H9 (cell line): Measurements from ENCODE around the gene ZBTB49. TPM values are rescaled to one million over a fixed set of nuclear protein-coding genes. Genes with fewer than 3 reads are reported as not detected.

Experiments
- DNase-seq: peaks from one replicate; pipeline ENCODE4 v3.0.0-alpha.2; 2017
- H2AFZ ChIP-seq: one replicate; pipeline ENCODE4 v1.6.1; 2013; ENCODE audit warnings: mild to moderate bottlenecking, low read length, control low read depth, moderate library complexity
- H2AK5ac ChIP-seq: 2 replicates; pipeline ENCODE4 v1.6.1; 2013; ENCODE audit warnings: low read length, control low read depth, mixed read lengths; ENCODE audit not compliant: insufficient read length
- H2BK120ac ChIP-seq: one replicate; pipeline ENCODE4 v1.6.1; 2013; ENCODE audit warnings: low read depth, mild to moderate bottlenecking, low read length, control low read depth, inconsistent platforms; ENCODE audit not compliant: poor library complexity, severe bottlenecking
- H2BK12ac ChIP-seq: 2 replicates; pipeline ENCODE4 v1.6.1; 2013; ENCODE audit warnings: low read length, control low read depth, mixed read lengths, low read depth; ENCODE audit not compliant: insufficient read length
- H2BK15ac ChIP-seq: 2 replicates; pipeline ENCODE4 v1.6.1; 2013; ENCODE audit warnings: low read depth, low read length, control low read depth
- H2BK20ac ChIP-seq: one replicate; pipeline ENCODE4 v1.6.1; 2013; ENCODE audit warnings: low read depth, mild to moderate bottlenecking, low read length, control low read depth, inconsistent platforms; ENCODE audit not compliant: poor library complexity, severe bottlenecking
- H2BK5ac ChIP-seq: 2 replicates; pipeline ENCODE4 v1.6.1; 2013; ENCODE audit warnings: low read length, control low read depth, mixed read lengths; ENCODE audit not compliant: insufficient read length
- H3K14ac ChIP-seq: 2 replicates; pipeline ENCODE4 v1.6.1; 2013; ENCODE audit warnings: low read length, control low read depth; ENCODE audit not compliant: insufficient read depth
- H3K18ac ChIP-seq: 2 replicates; pipeline ENCODE4 v1.6.1; 2013; ENCODE audit warnings: low read depth, mild to moderate bottlenecking, mixed read lengths, low read length, control low read depth; ENCODE audit not compliant: insufficient read length
- H3K23ac ChIP-seq: 2 replicates; pipeline ENCODE4 v1.6.1; 2013; ENCODE audit warnings: low read length, control low read depth, mixed read lengths, low read depth; ENCODE audit not compliant: insufficient read length
- H3K23me2 ChIP-seq: 2 replicates; pipeline ENCODE4 v1.6.1; 2013; ENCODE audit warnings: low read depth, mild to moderate bottlenecking, mixed read lengths, low read length, control low read depth; ENCODE audit not compliant: insufficient read length, poor library complexity, severe bottlenecking
- H3K27ac ChIP-seq: 2 replicates; pipeline ENCODE4 v1.5.1; 2013; ENCODE audit warnings: low read length, control low read depth, mixed read lengths, low read depth; ENCODE audit not compliant: insufficient read length
- H3K27me3 ChIP-seq: 2 replicates; pipeline ENCODE4 v1.6.1; 2013; ENCODE audit warnings: low read length, control low read depth, inconsistent platforms; ENCODE audit not compliant: insufficient read depth
- H3K4ac ChIP-seq: 2 replicates; pipeline ENCODE4 v1.6.1; 2013; ENCODE audit warnings: low read depth, mild to moderate bottlenecking, control low read depth, inconsistent platforms, low read length, moderate library complexity
- H3K4me1 ChIP-seq: 2 replicates; pipeline ENCODE4 v1.6.1; 2013; ENCODE audit warnings: low read length, control low read depth, inconsistent platforms; ENCODE audit not compliant: insufficient read depth
- H3K4me2 ChIP-seq: 2 replicates; pipeline ENCODE4 v1.6.1; 2013; ENCODE audit warnings: low read length, control low read depth, mixed read lengths; ENCODE audit not compliant: insufficient read length, insufficient read depth
- H3K56ac ChIP-seq: 2 replicates; pipeline ENCODE4 v1.6.1; 2013; ENCODE audit warnings: low read depth, mild to moderate bottlenecking, mixed read lengths, low read length, control low read depth; ENCODE audit not compliant: insufficient read length
- H3K79me1 ChIP-seq: 2 replicates; pipeline ENCODE4 v1.6.1; 2013; ENCODE audit warnings: low read depth, mild to moderate bottlenecking, moderate library complexity, low read length, control low read depth, inconsistent platforms; ENCODE audit not compliant: insufficient read depth, poor library complexity, severe bottlenecking
- H3K79me2 ChIP-seq: 2 replicates; pipeline ENCODE4 v1.6.1; 2013; ENCODE audit warnings: low read length, control low read depth, inconsistent platforms; ENCODE audit not compliant: insufficient read depth
- H3K9ac ChIP-seq: 2 replicates; pipeline ENCODE4 v1.6.1; 2013; ENCODE audit warnings: low read length, control low read depth, mixed read lengths; ENCODE audit not compliant: insufficient read length; ENCODE audit errors: extremely low read depth
- H3K9me3 ChIP-seq: one replicate; pipeline ENCODE4 v1.6.1; 2013; ENCODE audit warnings: low read depth, low read length, inconsistent platforms; ENCODE audit not compliant: control insufficient read depth
- H3T11ph ChIP-seq: one replicate; pipeline ENCODE4 v1.6.1; 2013; ENCODE audit warnings: mild to moderate bottlenecking, low read length, control low read depth, inconsistent platforms
- H4K20me1 ChIP-seq: one replicate; pipeline ENCODE4 v1.6.1; 2013; ENCODE audit not compliant: control insufficient read depth, insufficient read length, insufficient read depth
- H4K5ac ChIP-seq: 2 replicates; pipeline ENCODE4 v1.6.1; 2013; ENCODE audit warnings: low read depth, mild to moderate bottlenecking, mixed read lengths, low read length, control low read depth; ENCODE audit not compliant: insufficient read length
- H4K8ac ChIP-seq: replicated peaks from 2 replicates; pipeline ENCODE4 v1.6.1; 2013; ENCODE audit warnings: low read length, control low read depth, mixed read lengths, low read depth; ENCODE audit not compliant: insufficient read length
- H4K91ac ChIP-seq: 2 replicates; pipeline ENCODE4 v1.6.1; 2013; ENCODE audit warnings: low read depth, mild to moderate bottlenecking, moderate library complexity, mixed read lengths, low read length, control low read depth; ENCODE audit not compliant: insufficient read length
- H3K27ac Mint-ChIP-seq, 3 experiments: 2 replicates in 2 of 3; 3 replicates in 1 of 3; pipeline ENCODE4 v1.8.0; 2020 to 2021; ENCODE audit warnings: mixed read lengths in 3 of 3, mild to moderate bottlenecking in 1 of 3, moderate library complexity in 1 of 3
- H3K27me3 Mint-ChIP-seq: 2 replicates; pipeline ENCODE4 v1.8.0; 2021; ENCODE audit warnings: low read depth, mild to moderate bottlenecking, moderate library complexity, mixed read lengths
- H3K36me3 Mint-ChIP-seq, 3 experiments: 2 replicates in 2 of 3; 3 replicates in 1 of 3; pipeline ENCODE4 v1.8.0; 2020 to 2021; ENCODE audit warnings: low read depth in 3 of 3, mixed read lengths in 3 of 3; ENCODE audit not compliant: insufficient read depth in 1 of 3
- H3K4me1 Mint-ChIP-seq, 2 experiments: 2 replicates each; pipeline ENCODE4 v1.8.0; 2020; ENCODE audit warnings: mixed read lengths in 2 of 2
- H3K4me3 Mint-ChIP-seq, 2 experiments: 2 replicates in 1 of 2; 3 replicates in 1 of 2; pipeline ENCODE4 v1.8.0; 2020 to 2021; ENCODE audit warnings: mild to moderate bottlenecking in 2 of 2, mixed read lengths in 2 of 2, moderate library complexity in 1 of 2
- H3K9me3 Mint-ChIP-seq, 2 experiments: 2 replicates in 1 of 2; 3 replicates in 1 of 2; pipeline ENCODE4 v1.8.0; 2020; ENCODE audit warnings: mild to moderate bottlenecking in 2 of 2, mixed read lengths in 2 of 2, moderate library complexity in 1 of 2
- CTCF ChIP-seq: fragments of 200-600 bp; sonication (generic); conservative IDR thresholded peaks from 3 replicates; pipeline ENCODE4 v1.8.0; 2021; ENCODE audit warnings: antibody characterized with exemption, mild to moderate bottlenecking
- WGBS: extraction: QIAGEN DNeasy Blood & Tissue Kit; methylation state at CpG from one replicate; pipeline ENCODE4 v1.1.7; 2013; ENCODE audit warnings: missing lambda C conversion rate, low lambda C conversion rate, mixed read lengths; ENCODE audit not compliant: insufficient read length; ENCODE audit errors: extremely low coverage; 5-methylcytosine and 5-hydroxymethylcytosine counted together
- total RNA-seq: library from RNA; stranded (reverse); gene quantifications from 2 replicates; pipeline ENCODE4 v1.2.1, GENCODE V29; 2021

ZBTB49 gene
- total RNA-seq, 1 experiment from 2014 or later: 8.7 TPM

DNA sequence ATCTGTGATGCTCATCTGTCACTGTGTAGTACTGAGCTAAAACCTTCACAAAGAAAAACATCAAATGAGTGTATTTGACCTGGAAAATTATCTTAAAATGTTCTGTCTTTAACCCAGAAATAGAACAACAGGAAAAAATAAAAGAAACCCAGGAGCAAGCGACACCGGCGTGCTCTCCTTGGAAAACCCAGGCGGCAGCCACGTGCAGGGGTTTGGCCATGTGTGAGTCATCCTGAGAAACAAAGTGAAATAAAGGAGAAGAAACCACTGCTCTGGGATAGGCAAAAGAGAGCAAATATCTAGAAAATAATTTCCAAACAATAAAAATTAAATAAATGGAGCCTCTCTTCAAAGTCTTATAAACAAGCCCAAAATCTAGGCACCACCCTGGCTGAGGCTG lies 22.1 kb upstream of the ZBTB49 start:
- Mint-ChIP-seq H3K4me3 (no peak overlapping the region), H3K36me3 (peaks cover 17 to 65% (median 38%) of the 10 kb centered on the region in 3 experiments; a peak in 6 of 7 replicates), H3K27me3 (peaks cover 2% of the 10 kb centered on the region; the same call in 1 of the 2 replicates), H3K27ac (no peak overlapping the region), H3K9me3 (peaks cover 0 to 2% of the 10 kb centered on the region in 2 experiments; a peak in 1 of 5 replicates), H3K4me1 (no peaks in the 10 kb centered on the region)
- H3K4ac ChIP-seq: no peak overlapping the region
- no peak overlapping the region for H2BK15ac ChIP-seq
- DNase-seq: no peak
- no peak overlapping the region for H4K8ac ChIP-seq
- no peak overlapping the region for H3K18ac ChIP-seq
- no peak overlapping the region for H4K5ac ChIP-seq
- H3K27ac ChIP-seq: no peak overlapping the region
- no peak overlapping the region for H2BK5ac ChIP-seq
- no peak overlapping the region for H2BK12ac ChIP-seq
- no peaks in the 10 kb centered on the region for H3K27me3 ChIP-seq
- H2AFZ ChIP-seq: no peak overlapping the region
- H3T11ph ChIP-seq: no peak overlapping the region
- H3K79me2 ChIP-seq: no peaks in the 10 kb centered on the region
- no peak overlapping the region for H3K14ac ChIP-seq
- no peak overlapping the region for H3K4me2 ChIP-seq
- H3K23ac ChIP-seq: no peak overlapping the region
- H3K4me1 ChIP-seq: no peaks in the 10 kb centered on the region
- H2AK5ac ChIP-seq: no peak overlapping the region
- H4K20me1 ChIP-seq: no peaks in the 10 kb centered on the region
- no peaks in the 10 kb centered on the region for H3K23me2 ChIP-seq
- H3K9me3 ChIP-seq: no peaks in the 10 kb centered on the region
- H3K9ac ChIP-seq: no peak overlapping the region
- no peak overlapping the region for H4K91ac ChIP-seq
- H2BK20ac ChIP-seq: no peak overlapping the region
- WGBS: no CpG with 5 or more reads among the region's 5 CpGs
- H2BK120ac ChIP-seq: no peak overlapping the region
- H3K79me1 ChIP-seq: no peaks in the 10 kb centered on the region
- H3K56ac ChIP-seq: no peak overlapping the region
- no peak for TF ChIP-seq CTCF
